ENCODE data around the gene S100PBP. TPM values are rescaled to one million over a fixed set of nuclear protein-coding genes. Genes with fewer than 3 reads are reported as not detected.

The S100PBP gene
- total RNA-seq, 2 experiments from 2014 or later = 27.9 to 34.3 TPM

- H3K4me1 Mint-ChIP-seq = peaks cover 16% of the 10 kb centered on the region
- no peak overlapping the region for H3K4me3 Mint-ChIP-seq
- peak overlapping the region; percentile 11 for H3K27ac Mint-ChIP-seq
- ChIA-PET CTCF (interaction anchor here (0.6 to 9.0 kb wide), 16 partner anchors 8 to 373 kb away, joined by 3 to 156 read pairs (median 6); no protein-coding TSS in a partner anchor), POLR2A (no interaction called here)
- peak; percentile 9 for ATAC-seq
- H3K27me3 Mint-ChIP-seq = no peaks in the 10 kb centered on the region
- intact Hi-C loops (cut with DNase I, micrococcal nuclease) = loop anchor here (1.0 to 5.0 kb wide), 4 partner anchors 62 to 325 kb away; partner anchors contain the start of gene FNDC5 (in 1 of the 2)
- DNase-seq = no peak
- peaks cover 28% of the 10 kb centered on the region for H3K36me3 Mint-ChIP-seq (ENCODE audit: low read depth)
- no peaks in the 10 kb centered on the region for H3K9me3 Mint-ChIP-seq (ENCODE audit: low read depth)
Measured at GRCh38 chr1:32773764-32774463, 43.5 kb upstream of the S100PBP start.

- no peak overlapping the region for H3K4me3 Mint-ChIP-seq
Measured at GRCh38 chr1:32774464-32774808, 43.0 kb upstream of the S100PBP start.

GRCh38 chr1:32774950-32775634 is 42.4 kb upstream of the S100PBP start:
- peaks cover 16% of the 10 kb centered on the region for H3K4me1 Mint-ChIP-seq
- no peak for DNase-seq
- ChIA-PET CTCF (interaction anchor here (0.6 to 9.0 kb wide), 15 partner anchors 12 to 578 kb away, joined by 3 to 156 read pairs (median 4); no protein-coding TSS in a partner anchor), POLR2A (interaction anchor here (0.6 kb wide), 1 partner anchor 21 kb away, joined by 3 read pairs; no protein-coding TSS in a partner anchor)
- H3K36me3 Mint-ChIP-seq (ENCODE audit: low read depth) = peaks cover 39% of the 10 kb centered on the region
- no peak overlapping the region for H3K27ac Mint-ChIP-seq
- ATAC-seq = no peak
- H3K4me3 Mint-ChIP-seq = no peak overlapping the region
- intact Hi-C loops (cut with DNase I, micrococcal nuclease) = loop anchor here in 1 of 2 experiments (5.0 kb wide), 2 partner anchors 97 to 108 kb away; partner anchors contain the start of gene FNDC5
- H3K9me3 Mint-ChIP-seq (ENCODE audit: low read depth) = no peaks in the 10 kb centered on the region
- H3K27me3 Mint-ChIP-seq = no peaks in the 10 kb centered on the region

More at GRCh38 chr1:32774464-32774808, 43.0 kb upstream of the S100PBP start:
- POLR2A ChIA-PET = interaction anchor here (0.6 kb wide), 1 partner anchor 21 kb away, joined by 3 read pairs; no protein-coding TSS in a partner anchor
- DNase-seq (no peak), ATAC-seq (no peak)
- CTCF ChIA-PET = interaction anchor here (0.7 to 9.0 kb wide), 11 partner anchors 12 to 341 kb away, joined by 3 to 156 read pairs (median 7); no protein-coding TSS in a partner anchor
- peak overlapping the region; percentile 11 for H3K27ac Mint-ChIP-seq
- peaks cover 32% of the 10 kb centered on the region for H3K36me3 Mint-ChIP-seq (ENCODE audit: low read depth)
- no peaks in the 10 kb centered on the region for H3K27me3 Mint-ChIP-seq
- intact Hi-C loops (cut with DNase I, micrococcal nuclease) = loop anchor here in 1 of 2 experiments (5.0 kb wide), 1 partner anchor 98 kb away; the partner anchor contains the start of gene FNDC5
- no peaks in the 10 kb centered on the region for H3K9me3 Mint-ChIP-seq (ENCODE audit: low read depth)
- H3K4me1 Mint-ChIP-seq = peaks cover 16% of the 10 kb centered on the region

- ATAC-seq (no peak), DNase-seq (no peak)
- intact Hi-C loops (cut with DNase I, micrococcal nuclease) = loop anchor here in 1 of 2 experiments (5.0 kb wide), 1 partner anchor 108 kb away; no protein-coding TSS in a partner anchor
- Mint-ChIP-seq H3K27me3 (no peaks in the 10 kb centered on the region), H3K27ac (peak overlapping the region; percentile 18), H3K9me3 (ENCODE audit: low read depth) (no peaks in the 10 kb centered on the region), H3K4me3 (no peak overlapping the region), H3K36me3 (ENCODE audit: low read depth) (peaks cover 46% of the 10 kb centered on the region), H3K4me1 (peaks cover 16% of the 10 kb centered on the region)
- ChIA-PET CTCF (interaction anchor here (0.6 to 9.0 kb wide), 10 partner anchors 14 to 579 kb away, joined by 3 to 156 read pairs (median 4); no protein-coding TSS in a partner anchor), POLR2A (no interaction called here)
Measured at GRCh38 chr1:32775640-32776337, 41.7 kb upstream of the S100PBP start.

GRCh38 chr1:32779242-32779641 is 38.2 kb upstream of the S100PBP start:
- intact Hi-C loops (cut with DNase I, micrococcal nuclease) = loop anchor here in 1 of 2 experiments (5.0 kb wide), 1 partner anchor 112 kb away; no protein-coding TSS in a partner anchor
- POLR2A ChIA-PET = no interaction called here

GRCh38 chr1:32780005-32780404 is 37.4 kb upstream of the S100PBP start:
- no peaks in the 10 kb centered on the region for H3K27me3 Mint-ChIP-seq
- no peak overlapping the region for H3K27ac Mint-ChIP-seq
- peaks cover 7% of the 10 kb centered on the region for H3K4me1 Mint-ChIP-seq
- ChIA-PET POLR2A (interaction anchor here (0.7 kb wide), 1 partner anchor 73 kb away, joined by 3 read pairs; no protein-coding TSS in a partner anchor), CTCF (interaction anchor here (0.6 to 1.0 kb wide), 2 partner anchors 68 to 108 kb away, joined by 3 to 4 read pairs; no protein-coding TSS in a partner anchor)
- intact Hi-C loops (cut with DNase I, micrococcal nuclease) = no loop called here
- H3K4me3 Mint-ChIP-seq = no peak overlapping the region
- ATAC-seq (no peak), DNase-seq (no peak)
- H3K9me3 Mint-ChIP-seq (ENCODE audit: low read depth) = no peaks in the 10 kb centered on the region
- peaks cover 63% of the 10 kb centered on the region for H3K36me3 Mint-ChIP-seq (ENCODE audit: low read depth)

More at GRCh38 chr1:32779242-32779641, 38.2 kb upstream of the S100PBP start:
- Mint-ChIP-seq H3K4me1 (peaks cover 9% of the 10 kb centered on the region), H3K36me3 (ENCODE audit: low read depth) (peaks cover 58% of the 10 kb centered on the region), H3K4me3 (no peak overlapping the region), H3K27me3 (no peaks in the 10 kb centered on the region), H3K9me3 (ENCODE audit: low read depth) (no peaks in the 10 kb centered on the region), H3K27ac (no peak overlapping the region)
- DNase-seq (no peak), ATAC-seq (no peak)
- CTCF ChIA-PET = interaction anchor here (0.6 to 1.0 kb wide), 2 partner anchors 67 to 109 kb away, joined by 3 to 4 read pairs; no protein-coding TSS in a partner anchor

GRCh38 chr1:32780628-32781234 is 36.7 kb upstream of the S100PBP start:
- H3K9me3 Mint-ChIP-seq (ENCODE audit: low read depth) = no peaks in the 10 kb centered on the region
- intact Hi-C loops (cut with DNase I, micrococcal nuclease) = no loop called here
- no peak overlapping the region for H3K27ac Mint-ChIP-seq
- H3K36me3 Mint-ChIP-seq (ENCODE audit: low read depth) = peaks cover 63% of the 10 kb centered on the region
- H3K4me3 Mint-ChIP-seq = no peak overlapping the region
- H3K27me3 Mint-ChIP-seq = no peaks in the 10 kb centered on the region
- POLR2A ChIA-PET = interaction anchor here (0.7 kb wide), 1 partner anchor 74 kb away, joined by 3 read pairs; no protein-coding TSS in a partner anchor
- CTCF ChIA-PET = interaction anchor here (2.6 kb wide), 1 partner anchor 8 kb away, joined by 18 read pairs; no protein-coding TSS in a partner anchor
- H3K4me1 Mint-ChIP-seq = peaks cover 5% of the 10 kb centered on the region
- no peak for DNase-seq
- ATAC-seq = no peak

- DNase-seq = no peak
- peaks cover 68% of the 10 kb centered on the region for H3K36me3 Mint-ChIP-seq (ENCODE audit: low read depth)
Measured at GRCh38 chr1:32782086-32782485, 35.4 kb upstream of the S100PBP start.

GRCh38 chr1:32783851-32784250 is 33.6 kb upstream of the S100PBP start:
- H3K36me3 Mint-ChIP-seq (ENCODE audit: low read depth) = peaks cover 64% of the 10 kb centered on the region
- intact Hi-C loops (cut with DNase I, micrococcal nuclease) = no loop called here
- ChIA-PET CTCF (interaction anchor here (2.0 kb wide), 1 partner anchor 72 kb away, joined by 6 read pairs; no protein-coding TSS in a partner anchor), POLR2A (interaction anchor here (0.6 kb wide), 1 partner anchor 37 kb away, joined by 6 read pairs; no protein-coding TSS in a partner anchor)
- no peaks in the 10 kb centered on the region for H3K27me3 Mint-ChIP-seq
- no peak overlapping the region for H3K27ac Mint-ChIP-seq
- H3K4me1 Mint-ChIP-seq = no peaks in the 10 kb centered on the region
- H3K4me3 Mint-ChIP-seq = no peak overlapping the region
- ATAC-seq = no peak
- no peaks in the 10 kb centered on the region for H3K9me3 Mint-ChIP-seq (ENCODE audit: low read depth)
- no peak for DNase-seq

More at GRCh38 chr1:32782086-32782485, 35.4 kb upstream of the S100PBP start:
- Mint-ChIP-seq H3K4me1 (no peaks in the 10 kb centered on the region), H3K27me3 (no peaks in the 10 kb centered on the region), H3K27ac (no peak overlapping the region), H3K9me3 (ENCODE audit: low read depth) (no peaks in the 10 kb centered on the region), H3K4me3 (no peak overlapping the region)
- ChIA-PET POLR2A (interaction anchor here (0.7 kb wide), 1 partner anchor 539 kb away, joined by 6 read pairs; no protein-coding TSS in a partner anchor), CTCF (interaction anchor here (0.6 to 2.6 kb wide), 5 partner anchors 8 to 70 kb away, joined by 3 to 18 read pairs (median 5); no protein-coding TSS in a partner anchor)
- intact Hi-C loops (cut with DNase I, micrococcal nuclease) = no loop called here
- no peak for ATAC-seq

GRCh38 chr1:32784817-32785216 is 32.6 kb upstream of the S100PBP start:
- ATAC-seq (no peak), DNase-seq (no peak)
- Mint-ChIP-seq H3K4me3 (no peak overlapping the region), H3K4me1 (no peaks in the 10 kb centered on the region), H3K27me3 (no peaks in the 10 kb centered on the region), H3K27ac (no peak overlapping the region), H3K9me3 (ENCODE audit: low read depth) (no peaks in the 10 kb centered on the region), H3K36me3 (ENCODE audit: low read depth) (peaks cover 57% of the 10 kb centered on the region)
- intact Hi-C loops (cut with DNase I, micrococcal nuclease) = no loop called here
- ChIA-PET CTCF (no interaction called here), POLR2A (no interaction called here)
